ENCODE measurements around the gene FAM240B.

The FAM240B gene

DNA sequence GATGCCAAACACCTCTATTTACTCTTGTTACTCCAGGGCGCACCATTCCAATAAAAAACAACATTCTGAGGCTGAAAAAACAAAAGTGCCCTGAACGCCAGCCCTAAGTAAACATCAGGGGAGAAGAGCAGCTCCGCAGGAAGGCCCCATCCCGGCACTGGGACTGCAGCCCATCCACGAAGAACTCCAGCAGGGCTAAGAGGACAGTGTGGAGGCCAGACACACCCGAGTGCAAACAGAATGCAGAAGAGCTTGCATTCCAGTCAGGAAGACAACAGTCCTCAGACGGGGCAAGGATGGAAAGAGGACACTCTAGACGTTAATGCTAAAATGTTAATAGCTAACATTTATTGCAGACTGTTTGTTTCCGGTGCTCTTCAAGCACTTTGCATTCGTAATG is 33.0 kb downstream of the FAM240B start:
- DNase-seq (ENCODE audit: low spot score) = no peak
- in situ Hi-C loops (cut with MboI; ENCODE audit: low pct_unique_long_range_greater_than_20kb, low sequenced_read_pairs, unreplicated experiment) = no loop called here
- TF ChIP-seq, protein P1, sequence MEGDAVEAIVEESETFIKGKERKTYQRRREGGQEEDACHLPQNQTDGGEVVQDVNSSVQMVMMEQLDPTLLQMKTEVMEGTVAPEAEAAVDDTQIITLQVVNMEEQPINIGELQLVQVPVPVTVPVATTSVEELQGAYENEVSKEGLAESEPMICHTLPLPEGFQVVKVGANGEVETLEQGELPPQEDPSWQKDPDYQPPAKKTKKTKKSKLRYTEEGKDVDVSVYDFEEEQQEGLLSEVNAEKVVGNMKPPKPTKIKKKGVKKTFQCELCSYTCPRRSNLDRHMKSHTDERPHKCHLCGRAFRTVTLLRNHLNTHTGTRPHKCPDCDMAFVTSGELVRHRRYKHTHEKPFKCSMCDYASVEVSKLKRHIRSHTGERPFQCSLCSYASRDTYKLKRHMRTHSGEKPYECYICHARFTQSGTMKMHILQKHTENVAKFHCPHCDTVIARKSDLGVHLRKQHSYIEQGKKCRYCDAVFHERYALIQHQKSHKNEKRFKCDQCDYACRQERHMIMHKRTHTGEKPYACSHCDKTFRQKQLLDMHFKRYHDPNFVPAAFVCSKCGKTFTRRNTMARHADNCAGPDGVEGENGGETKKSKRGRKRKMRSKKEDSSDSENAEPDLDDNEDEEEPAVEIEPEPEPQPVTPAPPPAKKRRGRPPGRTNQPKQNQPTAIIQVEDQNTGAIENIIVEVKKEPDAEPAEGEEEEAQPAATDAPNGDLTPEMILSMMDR (IDR thresholded peaks at IDR 0.05; ENCODE audit: extremely low read depth, insufficient read depth, missing control alignments) = no peak

DNA sequence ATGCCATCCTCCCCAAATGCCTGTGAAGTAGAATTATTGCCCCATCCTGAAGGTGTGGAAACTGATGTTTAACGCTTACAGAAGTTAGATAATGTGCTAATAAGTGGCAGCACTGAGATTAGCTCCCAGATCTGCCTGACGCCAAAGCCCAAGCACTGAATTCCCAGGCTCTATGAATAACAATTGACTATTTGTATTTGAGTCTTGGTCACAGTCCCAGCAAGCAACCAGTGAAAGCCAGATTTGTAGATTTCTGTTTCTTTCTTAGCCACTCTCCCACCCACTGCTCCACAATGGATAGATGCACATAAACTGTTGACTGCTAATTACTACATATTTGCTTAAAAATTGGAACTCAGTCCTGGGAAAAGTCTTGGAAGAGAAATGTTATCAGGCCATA is 34.4 kb downstream of the FAM240B start:
- in situ Hi-C loops (cut with MboI; ENCODE audit: low pct_unique_long_range_greater_than_20kb, low sequenced_read_pairs, unreplicated experiment) = no loop called here
- no peak for DNase-seq (ENCODE audit: low spot score)
- TF ChIP-seq, protein P1 (IDR thresholded peaks at IDR 0.05; ENCODE audit: extremely low read depth, insufficient read depth, missing control alignments) = no peak

GRCh38 chr9:38683336-38683735 is 36.6 kb downstream of the FAM240B start:
- no peak for DNase-seq (ENCODE audit: low spot score)
- in situ Hi-C loops (cut with MboI; ENCODE audit: low pct_unique_long_range_greater_than_20kb, low sequenced_read_pairs, unreplicated experiment) = no loop called here
- TF ChIP-seq, protein P1 (IDR thresholded peaks at IDR 0.05; ENCODE audit: extremely low read depth, insufficient read depth, missing control alignments) = no peak

DNA sequence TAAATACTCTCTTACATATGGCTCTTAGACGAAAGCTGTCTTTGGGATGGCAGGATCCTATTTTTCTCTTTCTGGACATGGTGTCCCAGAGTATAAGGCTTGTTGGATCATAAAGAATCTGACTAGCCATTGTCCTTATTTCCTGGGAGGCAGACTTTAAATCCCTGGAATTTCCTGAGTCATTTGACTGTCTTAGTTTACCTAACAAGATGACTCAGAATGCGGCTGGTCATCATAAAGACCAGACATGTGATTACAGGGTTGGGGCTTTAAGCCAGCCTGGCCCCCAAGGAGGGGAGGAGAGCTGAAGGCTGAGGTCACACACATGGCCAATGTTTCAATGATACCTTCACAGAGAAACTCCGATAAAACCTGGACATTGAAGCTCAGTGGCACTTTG is 37.2 kb downstream of the FAM240B start:
- TF ChIP-seq, protein P1 (IDR thresholded peaks at IDR 0.05; ENCODE audit: extremely low read depth, insufficient read depth, missing control alignments) = no peak
- no peak for DNase-seq (ENCODE audit: low spot score)
- in situ Hi-C loops (cut with MboI; ENCODE audit: low pct_unique_long_range_greater_than_20kb, low sequenced_read_pairs, unreplicated experiment) = no loop called here

DNA sequence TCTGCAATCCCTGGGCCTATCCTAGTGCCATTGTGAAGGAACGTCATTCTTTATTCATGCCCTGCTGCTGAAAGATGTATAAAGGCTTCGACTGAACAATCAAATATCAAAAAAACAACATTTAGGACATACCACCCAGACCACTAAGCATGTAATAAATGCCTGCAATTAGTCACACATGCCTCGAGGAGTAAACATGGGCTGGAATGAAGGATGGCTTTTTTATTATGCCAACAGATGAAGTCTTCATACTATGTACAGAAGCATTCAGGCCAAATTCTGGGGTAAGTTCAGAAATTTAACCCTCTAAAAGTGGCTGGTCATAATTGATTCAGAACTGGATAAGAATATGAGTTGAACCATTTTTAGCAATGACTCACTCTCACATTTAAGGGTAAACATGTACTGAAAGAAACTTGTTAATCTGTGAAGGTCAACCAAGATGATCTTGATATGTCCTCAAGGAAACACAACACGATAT is 38.1 kb downstream of the FAM240B start:
- in situ Hi-C loops (cut with MboI; ENCODE audit: low pct_unique_long_range_greater_than_20kb, low sequenced_read_pairs, unreplicated experiment) = no loop called here
- no peak for DNase-seq (ENCODE audit: low spot score)

GRCh38 chr9:38680837-38681445 is 39.0 kb downstream of the FAM240B start:
- no peak for DNase-seq (ENCODE audit: low spot score)
- in situ Hi-C loops (cut with MboI; ENCODE audit: low pct_unique_long_range_greater_than_20kb, low sequenced_read_pairs, unreplicated experiment) = no loop called here
- TF ChIP-seq, protein P1 (IDR thresholded peaks at IDR 0.05; ENCODE audit: extremely low read depth, insufficient read depth, missing control alignments) = no peak

More for the DNA sequence above, 38.1 kb downstream of the FAM240B start:
- TF ChIP-seq, protein P1 (IDR thresholded peaks at IDR 0.05; ENCODE audit: extremely low read depth, insufficient read depth, missing control alignments) = no peak
